SK-N-MC (cell line): Measurements from ENCODE around the gene CYS1.

ENCODE experiments used
- EZH2 ChIP-seq: fragments of 200-600 bp; sonication (generic); IDR thresholded peaks from one replicate; pipeline ENCODE4 v1.6.1; 2017; ENCODE audit warnings: antibody characterized with exemption
- FOXP2 ChIP-seq: optimal IDR thresholded peaks from 2 replicates; pipeline ENCODE3; 2011; ENCODE audit warnings: mild to moderate bottlenecking, moderate library complexity; ENCODE audit not compliant: insufficient read depth; ENCODE audit errors: extremely low read length, control extremely low read depth
- POLR2AphosphoS5 ChIP-seq: IDR thresholded peaks from 2 replicates; pipeline ENCODE4 v1.6.1; 2012; ENCODE audit warnings: mild to moderate bottlenecking, low read depth, low read length, borderline replicate concordance

GRCh38 chr2:10008809-10009176, 71.4 kb downstream of the CYS1 start:
- no peak for TF ChIP-seq FOXP2
- TF ChIP-seq EZH2: no peak
- no peak for TF ChIP-seq POLR2AphosphoS5
